Measurements from ENCODE around the gene RNF146. TPM values are rescaled to one million over a fixed set of nuclear protein-coding genes. Genes with fewer than 3 reads are reported as not detected.

The RNF146 gene
- total and polyA plus RNA-seq, 9 of the 15 experiments (the other 6 are each of a cell fraction or from before 2014, with no cell fraction given): 8.4 to 30.5 (median 17.5) TPM

GRCh38 chr6:127266178-127266891 lies at the start of gene RNF146 (continued):
- TF ChIP-seq FOXP4 (CRISPR knock-in tag; IDR thresholded peaks at IDR 0.05; ENCODE audit: borderline replicate concordance): no peak
- no peak for TF ChIP-seq KAT7 (CRISPR knock-in tag; IDR thresholded peaks at IDR 0.05; ENCODE audit: borderline replicate concordance)
- TF ChIP-seq CREM (IDR thresholded peaks at IDR 0.05; ENCODE audit: low read depth): peak; percentile 70
- TF ChIP-seq ZNF41 (CRISPR knock-in tag; conservative IDR thresholded peaks at IDR 0.05): no peak
- TF ChIP-seq NR2F6 (CRISPR knock-in tag; IDR thresholded peaks at IDR 0.05): no peak
- TF ChIP-seq NCOA2 (IDR thresholded peaks at IDR 0.05; ENCODE audit: partially characterized antibody in 2 of 2): no peak
- peak; percentile 79; a peak in 3 of 4 replicates for TF ChIP-seq NRF1 (conservative IDR thresholded peaks at IDR 0.05 in 1 of 2, IDR thresholded peaks at IDR 0.05 in 1 of 2)
- no peak for TF ChIP-seq PHF8 (IDR thresholded peaks at IDR 0.05; ENCODE audit: borderline replicate concordance, low read length)
- no peak for TF ChIP-seq JUN (IDR thresholded peaks at IDR 0.05; ENCODE audit: borderline replicate concordance, low read depth, low read length)
- no peak for TF ChIP-seq JUN (CRISPR knock-in tag; IDR thresholded peaks at IDR 0.05; ENCODE audit: borderline replicate concordance)
- TF ChIP-seq USF2 (CRISPR knock-in tag; IDR thresholded peaks at IDR 0.05): peak; percentile 91
- no peak for TF ChIP-seq MIER1 (IDR thresholded peaks at IDR 0.05; ENCODE audit: low read depth)
- TF ChIP-seq PATZ1 (CRISPR knock-in tag; IDR thresholded peaks at IDR 0.05; ENCODE audit: borderline replicate concordance): no peak
- no peak for TF ChIP-seq ASH1L (IDR thresholded peaks at IDR 0.05; ENCODE audit: borderline replicate concordance, low read depth, partially characterized antibody)
- no peak for TF ChIP-seq RNF219 (CRISPR knock-in tag; IDR thresholded peaks at IDR 0.05)
- no peak for TF ChIP-seq ZNF224 (CRISPR knock-in tag; IDR thresholded peaks at IDR 0.05)
- TF ChIP-seq HDGF (IDR thresholded peaks at IDR 0.05): no peak
- no peak for TF ChIP-seq ZNF785 (CRISPR knock-in tag; IDR thresholded peaks at IDR 0.05)
- TF ChIP-seq BACH1 (tag; IDR thresholded peaks at IDR 0.05): no peak
- TF ChIP-seq MEIS2 (IDR thresholded peaks at IDR 0.05; ENCODE audit: partially characterized antibody): no peak
- no peak for TF ChIP-seq TAF7 (tag; IDR thresholded peaks at IDR 0.05)
- no peak for TF ChIP-seq BCOR (IDR thresholded peaks at IDR 0.05)
